ENCODE measurements around the gene ADAR.
"Not testable (repeated sequence)": the region's sequence is repeated elsewhere in the genome, so short reads cannot be mapped to it uniquely, and the experiment has no call there.

ADAR gene

GRCh38 chr1:154607609-154608396 is at the start of gene ADAR:
ADAR (minus strand) TSS chr1:154608186; CDS start chr1:154608006, 180 bp downstream.
- no peaks in the 10 kb centered on the region for H3K27me3 Mint-ChIP-seq (ENCODE audit: low read depth)
- no peaks in the 10 kb centered on the region for H3K9me3 Mint-ChIP-seq
- H3K36me3 Mint-ChIP-seq (ENCODE audit: low read depth): peaks cover 29% of the 10 kb centered on the region
- H3K27ac Mint-ChIP-seq: peak within 1 kb of the TSS; percentile 97
- peak within 1 kb of the TSS; percentile 97 for H3K4me3 Mint-ChIP-seq
- H3K4me1 Mint-ChIP-seq (ENCODE audit: low read depth): peaks cover 56% of the 10 kb centered on the region

GRCh38 chr1:154657556-154657955 is 49.6 kb upstream of the ADAR start:
- peaks cover 2% of the 10 kb centered on the region for H3K4me1 Mint-ChIP-seq (ENCODE audit: low read depth)
- no peak overlapping the region for H3K27ac Mint-ChIP-seq
- no peak overlapping the region for H3K4me3 Mint-ChIP-seq
- no peaks in the 10 kb centered on the region for H3K9me3 Mint-ChIP-seq
- H3K27me3 Mint-ChIP-seq (ENCODE audit: low read depth): peaks cover 72% of the 10 kb centered on the region
- H3K36me3 Mint-ChIP-seq (ENCODE audit: low read depth): no peaks in the 10 kb centered on the region

- Mint-ChIP-seq H3K9me3 (no peaks in the 10 kb centered on the region), H3K27me3 (ENCODE audit: low read depth) (peaks cover 69% of the 10 kb centered on the region), H3K36me3 (ENCODE audit: low read depth) (no peaks in the 10 kb centered on the region), H3K27ac (no peak overlapping the region), H3K4me3 (no peak overlapping the region), H3K4me1 (ENCODE audit: low read depth) (peaks cover 2% of the 10 kb centered on the region)
Measured at GRCh38 chr1:154652893-154653292, 44.9 kb upstream of the ADAR start.

- peaks cover 37% of the 10 kb centered on the region for H3K27me3 Mint-ChIP-seq (ENCODE audit: low read depth)
- H3K9me3 Mint-ChIP-seq: peaks cover 16% of the 10 kb centered on the region
- not testable (repeated sequence) for H3K4me1 Mint-ChIP-seq (ENCODE audit: low read depth); H3K36me3 Mint-ChIP-seq (ENCODE audit: low read depth); H3K27ac Mint-ChIP-seq; H3K4me3 Mint-ChIP-seq
Measured at GRCh38 chr1:154644724-154645123, 36.7 kb upstream of the ADAR start.

GRCh38 chr1:154641534-154641933 is 33.5 kb upstream of the ADAR start:
- Mint-ChIP-seq H3K27me3 (ENCODE audit: low read depth) (peaks cover 60% of the 10 kb centered on the region), H3K4me3 (no peak overlapping the region), H3K27ac (peak overlapping the region; percentile 64), H3K9me3 (peaks cover 23% of the 10 kb centered on the region), H3K36me3 (ENCODE audit: low read depth) (no peaks in the 10 kb centered on the region), H3K4me1 (ENCODE audit: low read depth) (no peaks in the 10 kb centered on the region)

GRCh38 chr1:154639876-154640275 is 31.9 kb upstream of the ADAR start:
- Mint-ChIP-seq H3K4me1 (ENCODE audit: low read depth) (no peaks in the 10 kb centered on the region), H3K27ac (no peak overlapping the region), H3K36me3 (ENCODE audit: low read depth) (no peaks in the 10 kb centered on the region), H3K27me3 (ENCODE audit: low read depth) (peaks cover 74% of the 10 kb centered on the region), H3K9me3 (peaks cover 23% of the 10 kb centered on the region), H3K4me3 (no peak overlapping the region)

- Mint-ChIP-seq H3K4me1 (ENCODE audit: low read depth) (no peaks in the 10 kb centered on the region), H3K27me3 (ENCODE audit: low read depth) (peaks cover 77% of the 10 kb centered on the region), H3K9me3 (peaks cover 10% of the 10 kb centered on the region), H3K27ac (no peak overlapping the region), H3K36me3 (ENCODE audit: low read depth) (no peaks in the 10 kb centered on the region), H3K4me3 (no peak overlapping the region)
Measured at GRCh38 chr1:154635171-154635570, 27.2 kb upstream of the ADAR start.

- peaks cover 29% of the 10 kb centered on the region for H3K27me3 Mint-ChIP-seq (ENCODE audit: low read depth)
- H3K27ac Mint-ChIP-seq: no peak overlapping the region
- peaks cover 19% of the 10 kb centered on the region for H3K4me1 Mint-ChIP-seq (ENCODE audit: low read depth)
- peaks cover 9% of the 10 kb centered on the region for H3K36me3 Mint-ChIP-seq (ENCODE audit: low read depth)
- peaks cover 17% of the 10 kb centered on the region for H3K9me3 Mint-ChIP-seq
- H3K4me3 Mint-ChIP-seq: no peak overlapping the region
Measured at GRCh38 chr1:154629675-154630073, 21.7 kb upstream of the ADAR start.

GRCh38 chr1:154629061-154629674 is 21.2 kb upstream of the ADAR start:
- Mint-ChIP-seq H3K9me3 (peaks cover 17% of the 10 kb centered on the region), H3K27ac (peak overlapping the region; percentile 76), H3K4me1 (ENCODE audit: low read depth) (peaks cover 21% of the 10 kb centered on the region), H3K4me3 (peak overlapping the region; percentile 71), H3K36me3 (ENCODE audit: low read depth) (peaks cover 9% of the 10 kb centered on the region), H3K27me3 (ENCODE audit: low read depth) (peaks cover 29% of the 10 kb centered on the region)

GRCh38 chr1:154628121-154628405 is 20.1 kb upstream of the ADAR start:
- Mint-ChIP-seq H3K27me3 (ENCODE audit: low read depth) (peaks cover 24% of the 10 kb centered on the region), H3K27ac (peak overlapping the region; percentile 99), H3K4me1 (ENCODE audit: low read depth) (peaks cover 25% of the 10 kb centered on the region), H3K36me3 (ENCODE audit: low read depth) (peaks cover 10% of the 10 kb centered on the region), H3K4me3 (peak overlapping the region; percentile 99), H3K9me3 (peaks cover 17% of the 10 kb centered on the region)

- peak overlapping the region; percentile 99 for H3K27ac Mint-ChIP-seq
- H3K4me3 Mint-ChIP-seq: peak overlapping the region; percentile 99
- H3K9me3 Mint-ChIP-seq: peaks cover 17% of the 10 kb centered on the region
- H3K4me1 Mint-ChIP-seq (ENCODE audit: low read depth): peaks cover 31% of the 10 kb centered on the region
- H3K27me3 Mint-ChIP-seq (ENCODE audit: low read depth): peaks cover 21% of the 10 kb centered on the region
- peaks cover 13% of the 10 kb centered on the region for H3K36me3 Mint-ChIP-seq (ENCODE audit: low read depth)
Measured at GRCh38 chr1:154627257-154628120, 19.5 kb upstream of the ADAR start.

- H3K9me3 Mint-ChIP-seq: peaks cover 17% of the 10 kb centered on the region
- H3K27ac Mint-ChIP-seq: peak overlapping the region; percentile 99
- H3K27me3 Mint-ChIP-seq (ENCODE audit: low read depth): peaks cover 13% of the 10 kb centered on the region
- peaks cover 36% of the 10 kb centered on the region for H3K4me1 Mint-ChIP-seq (ENCODE audit: low read depth)
- H3K4me3 Mint-ChIP-seq: peak overlapping the region; percentile 99
- H3K36me3 Mint-ChIP-seq (ENCODE audit: low read depth): peaks cover 13% of the 10 kb centered on the region
Measured at GRCh38 chr1:154626456-154627256, 18.7 kb upstream of the ADAR start.

GRCh38 chr1:154624746-154625643 is 17.0 kb upstream of the ADAR start:
- peaks cover 42% of the 10 kb centered on the region for H3K4me1 Mint-ChIP-seq (ENCODE audit: low read depth)
- no peaks in the 10 kb centered on the region for H3K27me3 Mint-ChIP-seq (ENCODE audit: low read depth)
- H3K36me3 Mint-ChIP-seq (ENCODE audit: low read depth): peaks cover 17% of the 10 kb centered on the region
- H3K9me3 Mint-ChIP-seq: peaks cover 12% of the 10 kb centered on the region
- no peak overlapping the region for H3K27ac Mint-ChIP-seq
- H3K4me3 Mint-ChIP-seq: no peak overlapping the region

Data from T-helper 1 cell treated with Interleukin-12 subunit alpha and Interleukin-12 subunit beta and Interleukin-4 antibody, amounts not matched to agents 30 μg/mL and 1 μg/mL, for 36 hours (primary cell).